Heart left ventricle (tissue), 13 donors: ENCODE measurements around the gene CNTD1.

Experiments used
- CTCF ChIP-seq, 12 donors: fragments of 200-600 bp; sonication (generic) in 4 of 12; IDR thresholded peaks; one replicate each; pipeline versions ENCODE4 v1.5.0 to v1.8.0; 2018 to 2022; ENCODE audit warnings: antibody characterized with exemption in 12 of 12, mild to moderate bottlenecking in 5 of 12
- POLR2A ChIP-seq, 2 donors: fragments of 450-650 bp; IDR thresholded peaks; one replicate each; pipeline ENCODE4 v1.6.1; 2017; ENCODE audit warnings: antibody characterized with exemption in 2 of 2, mild to moderate bottlenecking in 2 of 2, moderate library complexity in 2 of 2
- donor health status: ischemic (EF 13 %, LVEDD 7.1; RV severe dilation, severe dysfunction).
- donor health status: DM: no; HTN: yes; CAD: no.
- donor health status: DM: no; HTN: no; CAD: no.
- donor health status: ischemic (EF 25% LVEDD 6.9; RV normal size, moderate dysfunction).
- donor health status: ischemic (EF 25% LVEDD 5.7; RV mildly dilated, moderate dysfunction).
- donor health status: ischemic (EF 35%, LVEDD 5.7; RV mildly dilated, moderate dysfunction).
- donor health status: nonischemic (EF 11% LVEDD 7.7; RV severe dilation, severe dysfunction).
- donor health status: DM: yes; HTN: yes; CAD: no.
- donor health status: PGD.
- donor health status: ischemic (EF 29% LVEDD 5.4; RV normal size, mild dysfunction).
- donor health status: nonischemic (EF 23%, LVEDD 6.1; RV moderate dilation, normal function).

GRCh38 chr17:42783791-42784138, 14.9 kb upstream of the CNTD1 start:
- no peak for TF ChIP-seq CTCF (IDR thresholded peaks at IDR 0.05)
- TF ChIP-seq POLR2A (IDR thresholded peaks at IDR 0.05) = no peak
